Panc1 (cell line): ENCODE data around the gene IL1R1.

Source experiments
- CTCF ChIP-seq: fragments of 450-650 bp; IDR thresholded peaks from 2 replicates; pipeline ENCODE4 v1.5.1; 2017; ENCODE audit warnings: mild to moderate bottlenecking
- POLR2AphosphoS5 ChIP-seq: IDR thresholded peaks from 2 replicates; pipeline ENCODE4 v1.6.1; 2012; ENCODE audit warnings: mild to moderate bottlenecking, low read depth, low read length, moderate library complexity

GRCh38 chr2:102194609-102195268 is 52.2 kb downstream of the IL1R1 start:
- TF ChIP-seq CTCF (no peak), POLR2AphosphoS5 (no peak)
